WTC11 (cell line): Measurements from ENCODE around the gene ZNF445. TPM values are rescaled to one million over a fixed set of nuclear protein-coding genes. Genes with fewer than 3 reads are reported as not detected.
"Not testable (repeated sequence)": the region's sequence is repeated elsewhere in the genome, so short reads cannot be mapped to it uniquely, and the experiment has no call there.

ENCODE experiments used
- ATAC-seq: fragments of 200-7000 bp; cut with Tn5 transposase; 2 replicates; pipeline ENCODE4 v1.10.0; 2021; ENCODE audit warnings: mild to moderate bottlenecking, moderate library complexity
- CTCF ChIA-PET: fragments of 300-600 bp; sonication (Branson Sonifier 250); formaldehyde crosslinking; loops from one replicate; lab custom pipeline; 2021; ENCODE audit warnings: antibody characterized with exemption; lab: Charles Lee
- POLR2A ChIA-PET: fragments of 350-600 bp; sonication (Branson Sonifier 250); formaldehyde crosslinking; loops from one replicate; lab custom pipeline; 2021; ENCODE audit warnings: antibody characterized with exemption; lab: Charles Lee
- DNase-seq: peaks from one replicate; pipeline ENCODE4 v3.0.0; 2021; ENCODE audit warnings: low spot score
- H3K27ac Mint-ChIP-seq: 2 replicates; pipeline ENCODE4 v1.8.0; 2021; ENCODE audit warnings: mixed read lengths
- H3K27me3 Mint-ChIP-seq: 2 replicates; pipeline ENCODE4 v1.8.0; 2021; ENCODE audit warnings: low read depth, mild to moderate bottlenecking, moderate library complexity, mixed read lengths
- H3K36me3 Mint-ChIP-seq: 2 replicates; pipeline ENCODE4 v1.8.0; 2021; ENCODE audit warnings: mixed read lengths
- H3K4me1 Mint-ChIP-seq: 2 replicates; pipeline ENCODE4 v1.8.0; 2022; ENCODE audit warnings: mixed read lengths
- H3K4me3 Mint-ChIP-seq: 2 replicates; pipeline ENCODE4 v1.8.0; 2021; ENCODE audit warnings: mild to moderate bottlenecking, moderate library complexity, mixed read lengths
- H3K9me3 Mint-ChIP-seq: 2 replicates; pipeline ENCODE4 v1.8.0; 2021; ENCODE audit warnings: mixed read lengths
- CDX4 ChIP-seq: fragments of 250-450 bp; sonication (Bioruptor Pico); IDR thresholded peaks from 2 replicates; pipeline ENCODE4 v1.9.0; 2021; ENCODE audit warnings: moderate library complexity, mild to moderate bottlenecking, inconsistent platforms, borderline replicate concordance
- CREM ChIP-seq: sonication (generic); formaldehyde crosslinking; IDR thresholded peaks from 2 replicates; pipeline ENCODE4 v1.8.1; 2022; ENCODE audit warnings: mild to moderate bottlenecking, missing genetic modification reagents, moderate library complexity
- ELF4 ChIP-seq: sonication (generic); formaldehyde crosslinking; IDR thresholded peaks from 2 replicates; pipeline ENCODE4 v1.8.1; 2022; ENCODE audit warnings: low read depth, mild to moderate bottlenecking, moderate library complexity, missing genetic modification reagents
- EMX1 ChIP-seq: fragments of 250-450 bp; sonication (Bioruptor Pico); IDR thresholded peaks from 2 replicates; pipeline ENCODE4 v1.8.0; 2021; ENCODE audit warnings: mild to moderate bottlenecking
- ESRRA ChIP-seq: sonication (generic); formaldehyde crosslinking; IDR thresholded peaks from 2 replicates; pipeline ENCODE4 v1.8.1; 2022; ENCODE audit warnings: mild to moderate bottlenecking, missing genetic modification reagents, borderline replicate concordance
- ETV6 ChIP-seq: sonication (generic); formaldehyde crosslinking; IDR thresholded peaks from 2 replicates; pipeline ENCODE4 v1.8.1; 2022; ENCODE audit warnings: mild to moderate bottlenecking, missing genetic modification reagents
- HMGA2 ChIP-seq: fragments of 250-450 bp; sonication (Bioruptor Pico); IDR thresholded peaks from 2 replicates; pipeline ENCODE4 v1.4.0; 2021; ENCODE audit warnings: mild to moderate bottlenecking, moderate library complexity
- JAZF1 ChIP-seq: fragments of 250-450 bp; sonication (Bioruptor Pico); IDR thresholded peaks from 2 replicates; pipeline ENCODE4 v1.9.0; 2021; ENCODE audit warnings: moderate library complexity, mild to moderate bottlenecking, inconsistent platforms
- JUN ChIP-seq: sonication (generic); formaldehyde crosslinking; IDR thresholded peaks from 2 replicates; pipeline ENCODE4 v1.8.0; 2023; ENCODE audit warnings: mild to moderate bottlenecking, missing genetic modification reagents
- MLX ChIP-seq: sonication (generic); formaldehyde crosslinking; IDR thresholded peaks from 2 replicates; pipeline ENCODE4 v1.8.1; 2023; ENCODE audit warnings: mild to moderate bottlenecking, missing genetic modification reagents, moderate library complexity
- MXD4 ChIP-seq: fragments of 250-450 bp; sonication (Bioruptor Pico); IDR thresholded peaks from 2 replicates; pipeline ENCODE4 v1.8.0; 2021; ENCODE audit warnings: mild to moderate bottlenecking, moderate library complexity, borderline replicate concordance
- MYBL2 ChIP-seq: sonication (generic); formaldehyde crosslinking; IDR thresholded peaks from 2 replicates; pipeline ENCODE4 v1.8.1; 2023; ENCODE audit warnings: mild to moderate bottlenecking, moderate library complexity, missing genetic modification reagents
- NFE2L1 ChIP-seq: sonication (generic); formaldehyde crosslinking; IDR thresholded peaks from 2 replicates; pipeline ENCODE4 v1.8.1; 2023; ENCODE audit warnings: missing genetic modification reagents
- NFYB ChIP-seq: sonication (generic); formaldehyde crosslinking; conservative IDR thresholded peaks from 2 replicates; pipeline ENCODE4 v1.8.0; 2022; ENCODE audit warnings: low read depth, missing genetic modification reagents
- OVOL2 ChIP-seq: fragments of 250-450 bp; sonication (Bioruptor Pico); IDR thresholded peaks from 2 replicates; pipeline ENCODE4 v1.9.0; 2021; ENCODE audit warnings: mild to moderate bottlenecking, borderline replicate concordance
- SMAD3 ChIP-seq: sonication (generic); formaldehyde crosslinking; IDR thresholded peaks from 2 replicates; pipeline ENCODE4 v1.8.0; 2022; ENCODE audit warnings: missing genetic modification reagents, mild to moderate bottlenecking, borderline replicate concordance
- SOX15 ChIP-seq: fragments of 250-450 bp; sonication (Bioruptor Pico); IDR thresholded peaks from 2 replicates; pipeline ENCODE4 v1.9.0; 2021; ENCODE audit warnings: mild to moderate bottlenecking
- TEAD4 ChIP-seq: sonication (generic); formaldehyde crosslinking; IDR thresholded peaks from 2 replicates; pipeline ENCODE4 v1.8.0; 2022; ENCODE audit warnings: mild to moderate bottlenecking, missing genetic modification reagents
- ZBTB43 ChIP-seq: sonication (generic); formaldehyde crosslinking; IDR thresholded peaks from 2 replicates; pipeline ENCODE4 v1.8.1; 2023; ENCODE audit warnings: mild to moderate bottlenecking, missing genetic modification reagents
- ZNF138 ChIP-seq: sonication (generic); formaldehyde crosslinking; conservative IDR thresholded peaks from 2 replicates; pipeline ENCODE4 v1.8.1; 2022; ENCODE audit warnings: mild to moderate bottlenecking, moderate library complexity, missing genetic modification reagents
- ZNF317 ChIP-seq: sonication (generic); formaldehyde crosslinking; IDR thresholded peaks from 2 replicates; pipeline ENCODE4 v1.8.1; 2023; ENCODE audit warnings: low read depth, mild to moderate bottlenecking, moderate library complexity, missing genetic modification reagents, borderline replicate concordance
- ZNF396 ChIP-seq: fragments of 250-450 bp; sonication (Bioruptor Pico); IDR thresholded peaks from 2 replicates; pipeline ENCODE4 v1.8.0; 2021; ENCODE audit warnings: mild to moderate bottlenecking, moderate library complexity, borderline replicate concordance
- ZNF416 ChIP-seq: fragments of 250-450 bp; sonication (Bioruptor Pico); IDR thresholded peaks from 2 replicates; pipeline ENCODE4 v1.9.0; 2021; ENCODE audit warnings: mild to moderate bottlenecking, inconsistent platforms
- ZNF423 ChIP-seq: fragments of 250-450 bp; sonication (Bioruptor Pico); IDR thresholded peaks from 2 replicates; pipeline ENCODE4 v2.1.2; 2022; ENCODE audit warnings: mild to moderate bottlenecking, moderate library complexity
- ZNF425 ChIP-seq: fragments of 250-450 bp; sonication (Bioruptor Pico); conservative IDR thresholded peaks from 2 replicates; pipeline ENCODE4 v1.9.0; 2021; ENCODE audit warnings: mild to moderate bottlenecking
- ZSCAN18 ChIP-seq: fragments of 250-450 bp; sonication (Bioruptor Pico); IDR thresholded peaks from 2 replicates; pipeline ENCODE4 v2.1.2; 2022; ENCODE audit warnings: mild to moderate bottlenecking, moderate library complexity
- total RNA-seq: library from RNA; stranded (reverse); gene quantifications from 3 replicates; pipeline ENCODE4 v1.2.3, GENCODE V29; 2021
- TF ChIP-seq, protein P1 (sequence below): sonication (generic); formaldehyde crosslinking; conservative IDR thresholded peaks from 2 replicates; pipeline ENCODE4 v1.8.1; 2022; ENCODE audit warnings: mild to moderate bottlenecking, missing genetic modification reagents
- TF ChIP-seq, protein P2 (sequence below): fragments of 200-600 bp; IDR thresholded peaks from 2 replicates; pipeline ENCODE4 v1.8.0; 2022; ENCODE audit warnings: antibody characterized with exemption

ZNF445 gene
- total RNA-seq, 1 experiment from 2014 or later: 20.3 TPM

DNA sequence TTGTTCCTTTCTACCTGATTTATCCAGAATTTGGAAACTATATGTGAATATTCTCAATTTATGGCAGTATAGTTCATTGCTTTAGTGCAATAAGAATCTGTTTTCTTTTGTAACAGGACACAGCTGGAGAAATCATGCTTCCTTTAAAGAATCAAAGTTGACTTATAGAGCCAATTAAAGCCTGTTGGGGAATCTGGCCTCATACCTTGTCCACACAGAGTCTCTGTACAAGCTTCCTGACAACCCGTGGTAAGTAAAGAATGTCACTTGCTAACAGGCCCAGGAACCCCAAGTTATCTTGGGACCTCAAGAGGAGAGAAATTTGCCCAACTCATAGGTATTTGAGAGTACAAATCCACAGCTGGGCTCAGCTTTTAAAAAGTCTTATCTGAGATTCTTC lies 10.2 kb downstream of the ZNF445 start (continued):
- TF ChIP-seq ELF4 (no peak), CREM (CRISPR knock-in tag) (no peak), TEAD4 (CRISPR knock-in tag) (no peak), ZNF138 (CRISPR knock-in tag) (no peak), ZNF396 (CRISPR knock-in tag) (no peak), ESRRA (CRISPR knock-in tag) (no peak), OVOL2 (no peak), ZNF423 (no peak), MYBL2 (CRISPR knock-in tag) (no peak), SOX15 (CRISPR knock-in tag) (no peak)
- TF ChIP-seq, protein P1, sequence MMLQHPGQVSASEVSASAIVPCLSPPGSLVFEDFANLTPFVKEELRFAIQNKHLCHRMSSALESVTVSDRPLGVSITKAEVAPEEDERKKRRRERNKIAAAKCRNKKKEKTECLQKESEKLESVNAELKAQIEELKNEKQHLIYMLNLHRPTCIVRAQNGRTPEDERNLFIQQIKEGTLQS (CRISPR knock-in tag): no peak
- TF ChIP-seq, all 79 proteins: peak for 0

DNA sequence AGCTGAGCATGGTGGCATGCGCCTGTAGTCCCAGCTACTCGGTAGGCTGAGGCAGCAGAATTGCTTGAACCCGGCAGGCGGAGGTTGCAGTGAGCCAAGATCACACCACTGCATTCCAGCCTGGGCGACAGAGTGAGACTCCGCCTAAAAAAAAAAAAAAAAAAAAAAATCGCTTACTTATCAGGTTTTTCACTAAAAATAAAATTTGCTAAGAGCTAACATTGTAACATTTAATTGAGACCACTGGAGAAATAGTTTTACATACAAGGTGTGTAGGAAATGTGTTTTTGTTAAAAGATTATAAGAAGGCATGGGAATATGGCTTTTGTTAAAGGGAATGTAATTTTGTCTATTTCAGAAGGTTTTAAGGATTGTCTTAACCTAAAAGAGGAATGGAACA lies 12.6 kb downstream of the ZNF445 start:
- POLR2A ChIA-PET, H3K4me3 Mint-ChIP-seq, DNase-seq, H3K27me3 Mint-ChIP-seq, H3K27ac Mint-ChIP-seq, CTCF ChIA-PET, ATAC-seq: not testable (repeated sequence)
- peaks cover 14% of the 10 kb centered on the region for H3K4me1 Mint-ChIP-seq
- peaks cover 46% of the 10 kb centered on the region for H3K36me3 Mint-ChIP-seq
- H3K9me3 Mint-ChIP-seq: peaks cover 27% of the 10 kb centered on the region

DNA sequence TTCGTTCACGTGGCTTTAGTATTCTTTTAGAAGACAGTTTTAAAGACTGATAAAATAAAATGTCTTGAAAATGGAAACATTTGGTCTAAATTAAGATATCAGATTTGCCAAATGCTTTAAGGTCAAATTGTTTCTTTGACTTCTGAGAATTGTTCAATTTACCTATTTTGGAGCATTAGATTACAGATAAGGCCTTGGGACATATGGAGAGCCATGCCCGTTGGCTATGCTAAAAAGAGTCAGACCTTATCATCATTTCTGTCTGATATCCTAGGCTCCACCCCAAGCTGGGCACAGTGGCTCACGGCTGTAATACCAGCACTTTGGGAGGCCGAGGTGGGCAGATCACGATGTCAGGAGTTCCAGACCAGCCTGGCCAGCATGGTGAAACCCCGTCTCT lies 13.0 kb downstream of the ZNF445 start:
- Mint-ChIP-seq H3K4me1 (peaks cover 14% of the 10 kb centered on the region), H3K27me3 (no peaks in the 10 kb centered on the region), H3K4me3 (no peak overlapping the region), H3K9me3 (peaks cover 31% of the 10 kb centered on the region), H3K27ac (no peak overlapping the region), H3K36me3 (peaks cover 50% of the 10 kb centered on the region)
- CTCF ChIA-PET: no interaction called here
- DNase-seq (no peak), ATAC-seq (no peak)
- POLR2A ChIA-PET: no interaction called here
- no peak for TF ChIP-seq SMAD3
- TF ChIP-seq ZNF416: no peak
- no peak for TF ChIP-seq JUN (CRISPR knock-in tag)
- no peak for TF ChIP-seq ZSCAN18 (CRISPR knock-in tag)
- no peak for TF ChIP-seq JAZF1
- TF ChIP-seq, protein P2, sequence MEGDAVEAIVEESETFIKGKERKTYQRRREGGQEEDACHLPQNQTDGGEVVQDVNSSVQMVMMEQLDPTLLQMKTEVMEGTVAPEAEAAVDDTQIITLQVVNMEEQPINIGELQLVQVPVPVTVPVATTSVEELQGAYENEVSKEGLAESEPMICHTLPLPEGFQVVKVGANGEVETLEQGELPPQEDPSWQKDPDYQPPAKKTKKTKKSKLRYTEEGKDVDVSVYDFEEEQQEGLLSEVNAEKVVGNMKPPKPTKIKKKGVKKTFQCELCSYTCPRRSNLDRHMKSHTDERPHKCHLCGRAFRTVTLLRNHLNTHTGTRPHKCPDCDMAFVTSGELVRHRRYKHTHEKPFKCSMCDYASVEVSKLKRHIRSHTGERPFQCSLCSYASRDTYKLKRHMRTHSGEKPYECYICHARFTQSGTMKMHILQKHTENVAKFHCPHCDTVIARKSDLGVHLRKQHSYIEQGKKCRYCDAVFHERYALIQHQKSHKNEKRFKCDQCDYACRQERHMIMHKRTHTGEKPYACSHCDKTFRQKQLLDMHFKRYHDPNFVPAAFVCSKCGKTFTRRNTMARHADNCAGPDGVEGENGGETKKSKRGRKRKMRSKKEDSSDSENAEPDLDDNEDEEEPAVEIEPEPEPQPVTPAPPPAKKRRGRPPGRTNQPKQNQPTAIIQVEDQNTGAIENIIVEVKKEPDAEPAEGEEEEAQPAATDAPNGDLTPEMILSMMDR: no peak
- TF ChIP-seq MXD4 (CRISPR knock-in tag): no peak
- no peak for TF ChIP-seq ZNF425 (CRISPR knock-in tag)
- no peak for TF ChIP-seq ZNF317
- no peak for TF ChIP-seq EMX1
- no peak for TF ChIP-seq ZBTB43 (CRISPR knock-in tag)
- TF ChIP-seq NFE2L1 (CRISPR knock-in tag): no peak
- TF ChIP-seq MLX: no peak
- TF ChIP-seq ETV6 (CRISPR knock-in tag): no peak
- no peak for TF ChIP-seq NFYB (CRISPR knock-in tag)
- TF ChIP-seq CDX4 (CRISPR knock-in tag): no peak
- TF ChIP-seq HMGA2 (CRISPR knock-in tag): no peak
